MCF 10A (cell line): ENCODE results near the gene ZNF587B. TPM values are rescaled to one million over a fixed set of nuclear protein-coding genes. Genes with fewer than 3 reads are reported as not detected.

Experiments used
- total RNA-seq: library from RNA; stranded (reverse); gene quantifications from 2 replicates; pipeline ENCODE4 v1.2.3, GENCODE V29; 2022

The ZNF587B gene
- total RNA-seq, 1 experiment from 2014 or later, result 19.4 TPM

Other genes starting within 250 kb of the ZNF587B start
- gene ZIK1, start 246.2 kb upstream of the ZNF587B start, total RNA-seq, result not detected in 2 replicates
- gene ZNF530, start 230.4 kb upstream of the ZNF587B start, total RNA-seq, result 2.4 and 2.8 TPM in 2 replicates
- 16.4 and 18.8 TPM in 2 replicates for gene ZNF134, start 216.1 kb upstream of the ZNF587B start, total RNA-seq
- 5.7 and 11.4 TPM in 2 replicates for gene ZNF211, start 197.1 kb upstream of the ZNF587B start, total RNA-seq
- not detected in 2 replicates for gene ZSCAN4, start 161.4 kb upstream of the ZNF587B start, total RNA-seq
- gene ZNF551, start 148.3 kb upstream of the ZNF587B start, total RNA-seq, result 5.8 and 6.8 TPM in 2 replicates
- gene ZNF154, start 121.1 kb upstream of the ZNF587B start, total RNA-seq, result not detected in 2 replicates
- gene ZNF671, start 102.7 kb upstream of the ZNF587B start, total RNA-seq, result 1.9 TPM in 2 replicates
- gene ZNF776, start 83.5 kb upstream of the ZNF587B start, total RNA-seq, result 9.9 and 13.3 TPM in 2 replicates
- gene ZNF586, start 60.6 kb upstream of the ZNF587B start, total RNA-seq, result 13.4 and 13.9 TPM in 2 replicates
- 5.5 and 5.6 TPM in 2 replicates for gene ZNF552, start 15.4 kb upstream of the ZNF587B start, total RNA-seq
- gene ZNF587, start 19.6 kb downstream of the ZNF587B start, total RNA-seq, result 32.4 and 34.2 TPM in 2 replicates
- 3.1 and 4.0 TPM in 2 replicates for gene ZNF814, start 58.7 kb downstream of the ZNF587B start, total RNA-seq
- 8.8 and 11.4 TPM in 2 replicates for gene ZNF417, start 86.3 kb downstream of the ZNF587B start, total RNA-seq
- gene ZNF418, start 105.1 kb downstream of the ZNF587B start, total RNA-seq, result not detected in 2 replicates
- gene ZNF256, start 117.4 kb downstream of the ZNF587B start, total RNA-seq, result 0.54 and 0.69 TPM in 2 replicates
- gene C19orf18, start 144.2 kb downstream of the ZNF587B start, total RNA-seq, result not detected in 2 replicates
- gene ZNF606, start 172.5 kb downstream of the ZNF587B start, total RNA-seq, result 0.71 and 0.98 TPM in 2 replicates
- not detected in 2 replicates for gene ZSCAN1, start 203.7 kb downstream of the ZNF587B start, total RNA-seq
- gene ZNF135, start 229.0 kb downstream of the ZNF587B start, total RNA-seq, result not detected in 2 replicates